ENCODE data around the gene FGFR1OP2.

- TF ChIP-seq POLR2A (IDR thresholded peaks at IDR 0.05) = no peak
- TF ChIP-seq CTCF (IDR thresholded peaks at IDR 0.05) = no peak
These were observed 19.7 kb upstream of the FGFR1OP2 start for GRCh38 chr12:26918321-26919215.

Measured in testis (tissue), 2 donors.